Stimulated activated CD4-positive, alpha-beta T cell treated with anti-CD3 and anti-CD28 coated beads, TNF-alpha, amount 100 ng/mL, for 48 hours (primary cell): ENCODE results near the gene GRIPAP1.
"Not testable (repeated sequence)": the region's sequence is repeated elsewhere in the genome, so short reads cannot be mapped to it uniquely, and the experiment has no call there.

ENCODE experiments used
- DNase-seq, 3 donors: peaks; one replicate each; pipeline ENCODE4 v3.0.0-alpha.2; 2020; ENCODE audit warnings: low read depth in 3 of 3

GRIPAP1 gene

GRCh38 chrX:48996969-48997368, 5.1 kb downstream of the GRIPAP1 start:
- no peak for DNase-seq

- DNase-seq, result no peak
Observed at GRCh38 chrX:48992341-48992740, 9.7 kb downstream of the GRIPAP1 start.

- no peak for DNase-seq
Observed at GRCh38 chrX:48989483-48989882, 12.6 kb downstream of the GRIPAP1 start.

- DNase-seq, result no peak
Observed at GRCh38 chrX:48983896-48984295, 18.2 kb downstream of the GRIPAP1 start.

GRCh38 chrX:48983081-48983480, 19.0 kb downstream of the GRIPAP1 start:
- no peak for DNase-seq

- DNase-seq, result no peak
Observed at GRCh38 chrX:48981178-48981577, 20.9 kb downstream of the GRIPAP1 start.

- DNase-seq, result not testable (repeated sequence)
Observed at GRCh38 chrX:48980341-48980740, 21.7 kb downstream of the GRIPAP1 start.

GRCh38 chrX:48978226-48978625, 23.8 kb downstream of the GRIPAP1 start:
- no peak for DNase-seq

GRCh38 chrX:48976086-48976485, 26.0 kb downstream of the GRIPAP1 start:
- no peak for DNase-seq

- DNase-seq, result no peak
Observed at GRCh38 chrX:48975541-48975940, 26.5 kb downstream of the GRIPAP1 start.

- no peak for DNase-seq
Observed at GRCh38 chrX:48975041-48975440, 27.0 kb downstream of the GRIPAP1 start.

- DNase-seq, result no peak
Observed at GRCh38 chrX:48974574-48974973, 27.5 kb downstream of the GRIPAP1 start.

GRCh38 chrX:48974033-48974432, 28.0 kb downstream of the GRIPAP1 start:
- no peak for DNase-seq

- no peak for DNase-seq
Observed at GRCh38 chrX:48972220-48973164, 29.6 kb downstream of the GRIPAP1 start.

- DNase-seq, result no peak
Observed at GRCh38 chrX:48971249-48972219, 30.5 kb downstream of the GRIPAP1 start, which contains the start of gene KCND1. Gene KCND1, minus strand, starts transcription at chrX:48971844. Its CDS starts 1,573 bp downstream, at chrX:48970271.

GRCh38 chrX:48969471-48969870, 32.6 kb downstream of the GRIPAP1 start:
- no peak for DNase-seq

- no peak for DNase-seq
Observed at GRCh38 chrX:48968377-48968776, 33.7 kb downstream of the GRIPAP1 start.

- no peak for DNase-seq
Observed at GRCh38 chrX:48966796-48967579, 35.1 kb downstream of the GRIPAP1 start.

GRCh38 chrX:48965959-48966358, 36.1 kb downstream of the GRIPAP1 start:
- DNase-seq, result no peak

- no peak for DNase-seq
Observed at GRCh38 chrX:48961585-48962091, 40.4 kb downstream of the GRIPAP1 start.

- DNase-seq, result no peak
Observed at GRCh38 chrX:48960291-48960690, 41.8 kb downstream of the GRIPAP1 start.
